GM19324 (cell line): ENCODE results near the gene LRFN4.
"Not testable (repeated sequence)": the region's sequence is repeated elsewhere in the genome, so short reads cannot be mapped to it uniquely, and the experiment has no call there.

Experiments
- ATAC-seq: cut with Tn5 transposase; IDR thresholded peaks from one replicate; pipeline ENCODE4 v1.9.1; 2021; ENCODE audit warnings: mild to moderate bottlenecking, moderate library complexity; ENCODE audit not compliant: unreplicated experiment, low FRiP score

The LRFN4 gene

DNA sequence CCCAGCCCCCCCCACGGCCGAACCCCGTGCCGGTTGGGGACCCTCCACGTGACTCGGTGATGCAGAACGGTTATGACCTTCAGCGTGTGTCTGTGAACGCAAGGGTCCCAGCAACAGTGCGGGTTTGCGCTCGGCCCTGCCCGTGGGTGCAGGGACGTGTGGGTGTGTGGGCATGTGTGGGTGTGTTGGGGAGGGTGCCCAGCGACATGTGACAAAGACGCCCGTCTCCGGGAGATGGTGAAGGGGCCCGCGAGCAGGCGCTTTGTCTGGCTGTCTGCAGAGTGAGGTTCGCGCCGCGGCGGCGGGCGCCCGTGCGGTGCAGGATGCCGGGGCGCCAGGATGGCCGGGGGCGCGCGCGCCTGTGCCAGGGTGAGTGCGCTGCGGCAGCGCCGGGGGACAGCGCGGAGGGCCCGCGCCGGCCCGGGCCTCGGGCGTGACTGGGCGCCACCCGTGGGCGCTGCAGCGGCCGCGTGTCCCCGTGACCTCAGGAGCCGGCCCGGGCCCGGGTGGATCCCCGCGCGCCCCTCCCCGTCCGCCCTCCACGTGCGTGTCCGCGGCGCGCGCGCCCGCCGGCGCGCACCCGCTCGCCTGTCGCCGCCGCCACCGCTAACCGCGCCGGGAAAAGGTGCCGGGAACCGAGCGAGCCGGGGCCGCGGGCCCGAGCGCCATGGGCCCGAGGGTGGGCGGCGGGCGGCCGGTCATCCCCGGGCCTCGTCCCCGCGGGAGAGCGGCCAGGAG is at the start of gene LRFN4:
Gene LRFN4 (plus strand): TSS at position 569 of the 738 bp plus-strand sequence. CDS start 681 bp downstream, outside the sequence.
- ATAC-seq = peak; percentile 21

DNA sequence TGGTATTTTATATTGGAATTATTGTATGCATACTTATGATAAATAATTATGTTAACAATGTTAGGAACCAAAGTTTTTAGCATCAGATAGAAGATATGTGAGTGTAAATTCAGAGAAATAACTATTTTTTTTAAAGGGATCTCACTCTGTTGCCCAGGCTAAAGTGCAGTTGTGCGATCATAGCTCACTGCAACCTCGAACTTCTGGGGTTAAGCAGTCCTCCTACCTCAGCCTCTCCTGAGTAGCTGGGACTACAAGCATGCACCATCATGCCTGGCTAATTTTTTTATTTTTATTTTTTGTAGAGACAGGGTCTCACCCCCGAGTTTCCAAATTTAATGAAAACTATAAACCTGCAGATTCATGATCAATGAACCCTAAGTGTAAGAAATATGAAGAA is 47.3 kb upstream of the LRFN4 start:
- ATAC-seq = no peak

DNA sequence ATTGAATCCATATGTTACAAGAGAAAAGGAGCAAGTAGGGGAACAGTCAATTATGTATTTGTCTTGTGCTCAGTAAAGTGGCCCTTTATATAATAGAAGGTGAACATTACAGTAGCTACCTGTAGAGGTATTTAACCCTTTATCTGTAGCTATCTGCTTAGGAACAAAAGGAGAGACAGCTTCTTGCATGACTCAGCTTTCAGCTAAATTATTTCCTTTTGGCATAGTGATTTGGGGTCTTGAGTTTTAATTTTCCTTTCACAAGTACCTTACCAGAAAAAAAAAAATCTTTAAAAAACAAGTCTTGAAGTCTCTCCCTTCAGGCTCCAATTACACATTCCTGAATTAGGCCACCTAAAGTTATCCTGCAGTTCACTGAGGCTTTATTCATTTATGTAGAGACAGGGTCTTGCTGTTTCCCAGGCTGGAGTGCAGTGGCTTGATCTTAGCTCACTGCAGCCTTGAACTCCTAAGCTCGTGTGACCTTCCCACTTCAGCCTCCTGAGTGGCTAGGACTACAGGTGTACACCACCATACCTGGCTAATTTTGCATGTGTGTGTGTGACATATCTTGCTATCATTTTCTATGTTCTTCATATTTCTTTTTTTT is 46.2 kb upstream of the LRFN4 start:
- no peak for ATAC-seq

DNA sequence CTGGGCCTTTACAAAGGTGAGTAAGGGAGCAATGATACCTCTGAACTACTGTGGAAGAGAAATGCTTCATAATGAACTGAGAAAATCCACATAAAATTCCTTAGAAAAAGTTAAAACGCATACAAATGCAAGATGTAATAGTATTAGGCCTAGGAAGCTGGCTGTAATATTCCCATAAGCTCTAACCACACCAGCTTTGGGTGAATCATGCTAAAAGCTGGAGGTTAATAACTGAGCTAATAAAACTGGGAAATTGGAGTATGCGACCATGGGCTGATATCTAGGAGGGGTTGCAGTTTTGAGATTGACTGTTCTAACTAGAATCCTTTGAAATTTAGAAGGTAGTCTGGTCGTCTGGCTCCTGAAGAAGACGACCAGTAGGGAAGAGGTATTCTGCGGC is 42.2 kb upstream of the LRFN4 start:
- no peak for ATAC-seq

DNA sequence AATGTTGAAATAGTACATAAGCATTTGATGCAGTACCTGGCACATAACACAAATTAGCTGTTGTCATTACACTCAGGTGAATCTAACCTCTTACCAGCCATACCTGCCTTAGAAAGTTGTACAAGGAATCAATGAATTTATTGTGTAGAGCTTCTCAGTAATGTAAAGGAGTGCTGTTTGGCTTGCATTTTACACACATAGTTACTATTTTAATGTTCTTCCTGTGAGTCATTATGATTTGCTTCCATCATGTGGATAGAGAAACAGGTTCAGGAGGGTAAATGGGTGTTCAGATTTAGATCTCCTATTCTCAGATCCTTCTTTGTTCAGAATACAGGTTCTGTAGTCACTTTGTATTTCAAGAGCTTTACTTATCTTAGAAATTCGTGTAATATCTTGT is 41.2 kb upstream of the LRFN4 start:
- no peak for ATAC-seq

DNA sequence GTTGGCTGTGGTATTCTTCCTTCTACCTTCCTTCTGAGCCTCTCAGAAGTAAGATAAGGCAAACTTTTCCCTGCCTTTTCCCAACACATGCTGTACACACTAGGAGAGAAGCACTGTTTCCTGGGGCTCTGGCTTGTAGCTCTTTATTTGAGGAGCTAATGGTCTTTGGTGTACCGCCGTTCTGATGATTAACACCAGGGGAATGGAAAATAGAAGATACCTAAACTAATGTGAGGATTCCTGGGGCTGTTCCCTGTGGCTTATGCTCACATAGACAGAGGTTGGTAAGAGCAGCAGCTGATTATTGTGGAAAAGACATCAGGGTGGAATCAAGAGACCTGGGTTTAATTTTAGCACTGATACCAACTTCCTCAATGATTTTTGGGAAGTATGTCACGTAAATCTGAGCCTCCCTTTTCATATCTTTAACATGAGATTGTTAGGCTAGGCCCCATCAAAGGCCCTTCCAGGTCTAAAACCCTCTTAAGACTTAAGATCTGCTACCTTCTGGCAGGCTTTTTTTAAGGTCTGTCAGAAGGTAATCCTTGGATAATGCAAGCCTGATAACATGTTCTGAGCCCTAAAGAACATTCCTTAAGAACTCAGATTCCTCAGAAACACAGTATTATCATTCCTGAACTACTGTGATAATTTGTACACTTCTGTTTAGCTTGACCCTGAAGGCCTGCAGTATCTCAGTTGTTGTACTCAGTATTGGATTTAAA is 38.5 kb upstream of the LRFN4 start:
- ATAC-seq = no peak

DNA sequence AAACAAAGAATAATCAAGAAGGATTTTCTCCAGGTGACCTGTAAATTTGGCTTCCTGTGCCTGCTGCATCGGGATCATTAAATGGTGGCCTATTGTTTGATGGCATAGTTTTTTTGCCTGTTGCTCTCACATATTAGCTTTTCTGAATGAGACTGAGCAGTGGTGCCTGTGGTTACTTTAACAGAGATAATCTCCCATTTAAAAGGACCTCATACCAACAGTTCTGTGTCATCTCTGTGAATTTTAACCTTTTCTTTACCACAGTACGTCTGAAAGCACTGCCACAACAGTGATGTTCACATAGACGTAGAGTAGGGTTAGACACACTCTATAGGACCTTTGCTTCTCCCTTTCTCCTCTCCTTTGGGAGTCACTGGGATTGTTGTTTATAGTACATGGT is 36.5 kb upstream of the LRFN4 start:
- ATAC-seq = no peak

DNA sequence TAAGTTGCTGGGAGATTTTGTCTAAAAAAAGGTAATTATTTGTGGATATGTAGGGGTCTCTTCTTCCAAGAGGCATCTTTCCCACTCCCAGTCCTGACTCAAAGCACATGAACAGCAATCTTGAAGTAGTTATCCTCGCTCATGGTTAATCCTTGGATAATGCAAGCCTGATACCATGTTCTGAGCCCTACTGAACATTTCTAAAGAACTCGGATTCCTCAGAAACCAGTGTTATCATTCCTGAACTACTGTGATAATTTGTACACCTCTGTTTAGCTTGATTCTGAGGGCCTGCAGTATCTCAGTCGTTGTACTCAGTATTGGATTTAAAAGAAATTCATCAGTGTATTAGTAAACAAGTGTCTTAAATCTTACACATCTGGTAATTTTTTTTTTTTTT is 36.0 kb upstream of the LRFN4 start:
- no peak for ATAC-seq

DNA sequence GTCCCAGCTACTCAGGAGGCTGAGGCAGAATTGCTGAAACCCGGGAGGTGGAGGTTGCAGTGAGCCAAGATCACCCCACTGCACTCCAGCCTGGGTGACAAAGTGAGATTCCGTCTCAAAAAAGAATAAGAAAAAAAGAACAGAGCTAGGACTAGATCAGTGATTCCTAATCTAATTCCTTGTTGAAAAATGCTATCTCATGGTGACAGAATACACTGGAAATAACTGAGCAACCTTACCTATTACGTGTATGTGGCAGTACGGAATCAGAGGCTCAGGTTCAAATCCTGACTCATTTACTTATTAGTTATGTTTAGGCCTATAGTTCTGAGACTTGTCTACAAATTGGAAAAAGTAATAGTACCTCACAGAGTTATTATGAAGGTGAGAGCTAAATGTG is 33.2 kb upstream of the LRFN4 start:
- no peak for ATAC-seq

DNA sequence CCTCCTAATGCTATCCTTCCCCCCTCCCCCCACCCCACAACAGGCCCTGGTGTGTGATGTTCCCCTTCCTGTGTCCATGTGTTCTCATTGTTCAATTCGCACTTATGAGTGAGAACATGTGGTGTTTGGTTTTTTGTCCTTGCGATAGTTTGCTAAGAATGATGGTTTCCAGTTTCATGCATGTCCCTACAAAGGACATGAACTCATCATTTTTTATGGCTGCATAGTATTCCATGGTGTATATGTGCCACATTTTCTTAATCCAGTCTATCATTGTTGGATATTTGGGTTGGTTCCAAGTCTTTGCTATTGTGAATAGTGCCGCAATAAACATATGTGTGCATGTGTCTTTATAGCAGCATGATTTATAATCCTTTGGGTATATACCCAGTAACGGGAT is 32.3 kb upstream of the LRFN4 start:
- not testable (repeated sequence) for ATAC-seq

DNA sequence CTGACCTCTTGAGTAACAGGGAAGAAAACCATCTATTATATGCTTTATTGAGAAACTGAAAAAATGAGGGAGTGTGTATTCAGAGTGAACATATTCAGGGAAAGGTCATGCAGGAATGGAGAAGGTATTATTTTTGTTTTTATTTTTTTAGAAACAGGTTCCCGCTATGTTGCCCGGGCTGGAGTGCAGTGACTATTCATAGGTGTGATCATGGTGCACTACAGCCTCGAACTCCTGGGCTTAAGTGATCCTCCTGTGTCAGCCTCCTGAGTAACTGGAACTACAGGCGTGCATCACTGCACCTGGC is 22.4 kb upstream of the LRFN4 start:
- no peak for ATAC-seq

DNA sequence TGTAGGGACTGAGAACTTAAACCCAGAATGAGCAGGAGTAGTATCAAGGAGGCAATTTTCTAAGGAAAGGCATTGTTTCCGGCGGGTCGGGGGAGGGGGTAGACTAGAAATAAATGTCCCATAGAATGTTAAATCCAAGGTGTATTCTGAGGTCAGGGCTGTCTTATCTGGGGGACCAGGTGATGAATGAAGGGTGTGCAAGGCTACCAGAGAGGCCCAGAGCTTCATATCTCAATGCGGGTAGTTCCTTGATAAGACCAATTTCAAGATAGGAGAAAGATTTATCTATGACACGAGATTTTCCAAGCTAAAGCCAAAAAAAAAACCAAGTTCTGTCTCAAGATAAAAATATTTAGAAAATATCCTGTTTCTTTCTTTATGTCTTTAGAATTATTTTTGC is 21.9 kb upstream of the LRFN4 start:
- ATAC-seq = no peak

DNA sequence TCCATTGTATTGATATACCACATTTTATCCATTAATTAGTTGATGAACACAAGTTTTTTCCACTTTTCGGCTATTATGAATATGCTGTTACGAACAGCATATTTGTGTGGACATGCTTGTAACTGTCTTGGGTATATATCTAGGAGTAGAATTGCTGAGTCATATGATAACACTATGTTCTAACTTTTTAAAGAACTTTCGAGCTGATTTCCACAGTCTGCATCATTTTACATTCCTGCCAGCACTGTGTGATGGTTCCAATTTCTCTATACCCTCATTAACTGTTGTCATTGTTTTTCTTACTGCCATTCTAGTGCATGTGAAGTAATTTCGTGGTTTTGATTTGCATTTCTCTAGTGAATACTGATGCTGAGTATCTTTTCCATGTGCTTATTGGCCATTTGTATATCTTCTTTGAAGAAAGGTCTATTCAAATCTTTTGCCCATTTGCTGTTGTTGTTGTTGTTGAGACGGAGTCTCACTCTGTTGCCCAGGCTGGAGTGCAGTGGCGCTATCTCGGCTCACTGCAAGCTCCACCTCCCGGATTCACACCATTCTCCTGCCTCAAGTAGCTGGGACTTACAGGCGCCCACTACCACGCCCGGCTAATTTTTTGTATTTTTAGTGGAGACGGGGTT is 21.0 kb upstream of the LRFN4 start:
- ATAC-seq = no peak

DNA sequence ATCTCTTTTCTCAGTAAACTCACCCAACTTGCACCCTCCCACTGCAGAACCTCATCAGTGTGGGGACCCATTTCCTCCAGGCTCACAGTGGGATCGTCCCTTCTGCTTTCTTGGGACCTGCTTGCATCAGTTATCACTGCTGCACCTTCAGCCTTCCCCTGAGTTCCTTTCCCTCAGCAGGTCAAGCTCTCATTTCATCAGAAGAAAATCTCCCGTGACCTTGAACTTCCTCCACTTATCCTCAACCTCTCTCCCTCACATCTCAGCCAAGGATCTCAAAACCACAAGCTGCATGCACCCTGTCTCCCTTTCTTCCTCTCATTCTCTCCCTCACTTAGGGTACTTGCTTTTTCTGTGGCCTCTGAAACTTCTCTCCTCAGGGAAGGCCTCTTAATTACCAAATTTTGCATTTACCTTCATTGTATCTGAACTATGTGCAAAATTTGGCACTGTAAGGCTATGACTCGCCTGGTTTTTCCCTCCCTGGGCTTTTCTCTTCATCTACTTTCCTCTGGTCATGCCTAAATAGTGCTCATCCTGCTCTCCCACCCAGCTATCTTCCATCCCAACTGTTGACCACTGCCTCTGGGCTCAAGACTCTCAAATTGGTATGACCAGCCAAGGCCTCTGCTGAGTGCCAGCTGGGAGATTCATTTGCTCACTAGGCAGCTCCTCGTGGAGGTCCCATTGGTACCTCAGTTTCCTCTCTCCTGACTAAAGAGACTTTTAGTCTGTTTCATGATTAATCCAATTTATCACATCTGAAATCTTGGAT is 16.4 kb upstream of the LRFN4 start:
- ATAC-seq = no peak

DNA sequence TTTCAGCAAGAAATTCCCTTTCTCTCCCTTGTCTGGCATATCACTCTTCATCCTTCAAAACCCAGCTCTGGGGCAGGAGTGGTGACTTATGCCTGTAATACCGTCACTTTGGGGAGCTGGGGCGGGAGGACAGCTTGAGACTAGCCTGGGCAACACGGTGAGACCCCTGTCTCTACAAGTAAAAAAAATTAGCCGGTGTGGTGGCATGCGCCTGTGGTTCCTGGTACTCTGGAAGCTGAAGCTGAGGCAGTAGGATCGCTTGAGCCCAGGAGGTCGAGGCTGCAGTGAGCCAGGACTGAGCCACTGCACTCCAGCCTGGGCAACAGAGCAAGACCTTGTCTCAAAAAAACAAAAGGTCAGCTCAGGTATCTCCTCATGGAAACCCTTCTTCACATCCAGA is 15.0 kb upstream of the LRFN4 start:
- ATAC-seq = no peak

DNA sequence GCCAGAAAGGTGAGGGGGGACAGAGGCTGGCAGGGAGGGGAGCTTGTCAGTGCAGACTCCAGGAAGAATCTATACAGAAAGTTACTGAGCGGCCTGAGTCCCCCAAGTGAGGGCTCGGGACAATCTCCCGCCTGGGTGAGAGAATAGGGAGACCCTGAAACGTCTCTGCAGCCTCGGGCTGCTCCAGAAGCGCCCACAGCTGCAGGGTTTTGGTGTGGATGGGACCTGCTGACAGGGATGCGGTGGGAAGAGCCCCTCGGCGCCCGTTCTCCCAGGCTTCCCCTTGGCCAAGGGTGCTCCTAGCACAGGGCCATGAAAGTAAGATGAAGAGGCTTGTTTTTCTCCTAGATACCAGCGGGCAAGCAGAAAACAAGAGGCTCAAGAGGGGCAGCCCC is 14.4 kb upstream of the LRFN4 start:
- ATAC-seq = no peak

DNA sequence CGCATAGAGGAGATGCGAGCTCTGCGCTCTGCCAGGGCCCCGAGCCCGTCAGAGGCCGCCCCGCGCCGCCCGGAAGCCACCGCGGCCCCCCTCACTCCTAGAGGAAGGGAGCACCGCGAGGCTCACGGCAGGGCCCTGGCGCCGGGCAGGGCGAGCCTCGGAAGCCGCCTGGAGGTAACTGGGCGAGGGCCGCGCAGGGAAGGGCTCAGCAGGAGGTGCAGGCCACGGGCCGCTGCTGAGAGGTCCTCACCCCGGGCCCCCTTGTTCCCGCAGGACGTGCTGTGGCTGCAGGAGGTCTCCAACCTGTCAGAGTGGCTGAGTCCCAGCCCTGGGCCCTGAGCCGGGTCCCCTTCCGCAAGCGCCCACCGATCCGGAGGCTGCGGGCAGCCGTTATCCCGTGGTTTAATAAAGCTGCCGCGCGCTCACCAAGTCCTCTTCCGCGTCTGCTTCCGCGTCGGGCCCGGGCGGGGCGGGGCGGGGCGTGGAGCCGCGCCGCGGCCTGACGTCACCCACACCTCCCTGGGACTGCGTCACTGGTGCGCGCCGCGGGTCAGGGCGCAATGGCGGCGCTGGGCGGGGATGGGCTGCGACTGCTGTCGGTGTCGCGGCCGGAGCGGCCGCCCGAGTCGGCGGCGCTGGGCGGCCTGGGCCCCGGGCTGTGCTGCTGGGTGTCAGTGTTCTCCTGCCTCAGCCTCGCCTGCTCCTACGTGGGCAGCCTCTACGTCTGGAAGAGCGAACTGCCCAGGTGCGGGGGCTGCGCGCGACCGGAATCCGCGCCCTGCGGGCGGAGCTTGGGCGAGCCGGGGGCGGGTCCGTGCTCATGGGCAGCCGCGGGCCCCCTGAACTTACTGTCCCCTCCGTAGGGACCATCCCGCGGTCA is 13.7 kb upstream of the LRFN4 start, which contains the start of gene RCE1:
Gene RCE1 (plus strand): TSS at position 546 of the 880 bp plus-strand sequence. CDS start 15 bp downstream, at position 561.
- peak; percentile 88 for ATAC-seq

DNA sequence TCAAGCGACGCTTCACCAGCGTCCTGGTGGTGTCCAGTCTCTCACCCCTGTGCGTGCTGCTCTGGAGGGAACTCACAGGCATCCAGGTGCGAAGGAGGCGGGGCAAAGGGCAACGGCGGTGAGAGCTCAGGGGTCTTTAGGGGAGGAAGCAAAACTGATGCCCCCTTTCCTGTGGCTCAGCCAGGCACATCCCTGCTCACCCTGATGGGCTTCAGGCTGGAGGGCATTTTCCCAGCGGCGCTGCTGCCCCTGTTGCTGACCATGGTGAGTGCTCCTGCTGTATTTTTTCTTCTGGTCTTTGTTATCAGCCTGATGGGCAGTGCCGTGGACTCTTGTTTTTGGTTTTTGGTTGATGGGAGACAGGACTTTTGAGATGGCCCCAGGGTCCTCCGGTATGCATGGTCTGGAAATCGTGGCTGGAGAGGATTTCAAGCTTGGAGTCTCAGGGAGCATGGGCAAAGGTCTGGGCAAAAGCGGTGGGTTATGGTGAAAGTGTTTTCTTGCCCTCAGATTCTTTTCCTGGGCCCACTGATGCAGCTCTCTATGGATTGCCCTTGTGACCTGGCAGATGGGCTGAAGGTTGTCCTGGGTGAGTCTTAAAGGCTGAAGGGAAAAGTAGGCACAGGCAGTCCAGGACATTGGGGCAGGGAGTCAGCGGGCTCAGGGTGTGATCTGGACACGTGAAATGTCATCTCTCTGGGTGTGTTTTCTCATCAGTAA is 12.9 kb upstream of the LRFN4 start:
- ATAC-seq = no peak
